ENCODE measurements around the gene RPAP3. TPM values are rescaled to one million over a fixed set of nuclear protein-coding genes. Genes with fewer than 3 reads are reported as not detected.
A peak's percentile ranks its signal among the peaks of the same experiment; 100 is the strongest.
"Not testable (repeated sequence)": the region's sequence is repeated elsewhere in the genome, so short reads cannot be mapped to it uniquely, and the experiment has no call there.

The RPAP3 gene
- total and polyA plus RNA-seq, 10 donors = 12.2 to 35.5 (median 26.4) TPM

- Histone ChIP-seq H3K36me3 (peaks cover 0 to 97% (median 27%) of the 10 kb centered on the region in 6 donors), H3K4me1 (no peaks in the 10 kb centered on the region), H3K27me3 (replicated peaks in 1 of 7) (no peaks in the 10 kb centered on the region), H3K4me3 (no peak overlapping the region), H3K27ac (no peak overlapping the region), H3K9me3 (no peaks in the 10 kb centered on the region)
- no peak for TF ChIP-seq POLR2A (IDR thresholded peaks at IDR 0.05)
- TF ChIP-seq POLR2AphosphoS5 (IDR thresholded peaks at IDR 0.05) = no peak
- TF ChIP-seq, protein P1, sequence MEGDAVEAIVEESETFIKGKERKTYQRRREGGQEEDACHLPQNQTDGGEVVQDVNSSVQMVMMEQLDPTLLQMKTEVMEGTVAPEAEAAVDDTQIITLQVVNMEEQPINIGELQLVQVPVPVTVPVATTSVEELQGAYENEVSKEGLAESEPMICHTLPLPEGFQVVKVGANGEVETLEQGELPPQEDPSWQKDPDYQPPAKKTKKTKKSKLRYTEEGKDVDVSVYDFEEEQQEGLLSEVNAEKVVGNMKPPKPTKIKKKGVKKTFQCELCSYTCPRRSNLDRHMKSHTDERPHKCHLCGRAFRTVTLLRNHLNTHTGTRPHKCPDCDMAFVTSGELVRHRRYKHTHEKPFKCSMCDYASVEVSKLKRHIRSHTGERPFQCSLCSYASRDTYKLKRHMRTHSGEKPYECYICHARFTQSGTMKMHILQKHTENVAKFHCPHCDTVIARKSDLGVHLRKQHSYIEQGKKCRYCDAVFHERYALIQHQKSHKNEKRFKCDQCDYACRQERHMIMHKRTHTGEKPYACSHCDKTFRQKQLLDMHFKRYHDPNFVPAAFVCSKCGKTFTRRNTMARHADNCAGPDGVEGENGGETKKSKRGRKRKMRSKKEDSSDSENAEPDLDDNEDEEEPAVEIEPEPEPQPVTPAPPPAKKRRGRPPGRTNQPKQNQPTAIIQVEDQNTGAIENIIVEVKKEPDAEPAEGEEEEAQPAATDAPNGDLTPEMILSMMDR (IDR thresholded peaks at IDR 0.05 in 8 of 11, conservative IDR thresholded peaks at IDR 0.05 in 3 of 11) = no peak
- DNase-seq = no peak
- intact Hi-C loops (cut with DNase I; ENCODE audit: low total_unique reads) = loop anchor here (5.0 kb wide), 1 partner anchor 655 kb away; no protein-coding TSS in a partner anchor
- 65 to 96% (median 96%) methylated on average over 3 of the region's 3 CpGs for WGBS, 5 donors
These were observed 18.2 kb downstream of the RPAP3 start for GRCh38 chr12:47687636-47688035.

- no peak overlapping the region for H3K4me3 ChIP-seq
- peaks cover 0 to 97% (median 25%) of the 10 kb centered on the region in 6 donors for H3K36me3 ChIP-seq
- H3K27me3 ChIP-seq (replicated peaks in 1 of 7) = no peaks in the 10 kb centered on the region
- intact Hi-C loops (cut with DNase I; ENCODE audit: low total_unique reads) = loop anchor here (5.0 kb wide), 1 partner anchor 654 kb away; no protein-coding TSS in a partner anchor
- DNase-seq = no peak
- WGBS, 5 donors = 73 to 81% (median 76%) methylated on average over 4 of the region's 4 CpGs
- H3K4me1 ChIP-seq = no peaks in the 10 kb centered on the region
- H3K9me3 ChIP-seq = no peaks in the 10 kb centered on the region
- no peak for TF ChIP-seq POLR2A (IDR thresholded peaks at IDR 0.05)
- TF ChIP-seq, protein P1 (IDR thresholded peaks at IDR 0.05 in 8 of 11, conservative IDR thresholded peaks at IDR 0.05 in 3 of 11) = peak; percentile 17 to 65 (median 44)
- no peak overlapping the region for H3K27ac ChIP-seq
These were observed 19.1 kb downstream of the RPAP3 start for GRCh38 chr12:47686645-47687240.

DNA sequence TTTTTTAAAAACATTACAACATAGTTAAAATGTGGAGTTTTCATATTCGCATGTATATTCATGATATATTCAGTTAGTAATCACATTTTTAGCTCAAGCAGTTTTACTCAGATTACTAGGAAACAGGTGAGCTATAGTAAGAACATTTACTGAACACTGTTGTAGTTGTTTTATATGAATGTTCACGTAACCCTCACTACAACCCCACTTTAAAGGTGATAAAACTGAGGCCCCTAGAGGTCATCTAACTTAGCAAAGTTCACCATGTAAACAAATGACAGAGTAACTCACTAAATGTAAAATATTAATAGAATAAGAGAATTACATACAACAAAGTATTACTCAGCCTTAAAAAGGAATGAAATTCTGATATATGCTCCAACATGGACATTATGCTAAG, 26.0 kb downstream of the RPAP3 start:
- no peak overlapping the region for H3K4me3 ChIP-seq
- intact Hi-C loops (cut with DNase I; ENCODE audit: low total_unique reads) = no loop called here
- WGBS, 5 donors = 76 to 99% (median 98%) methylated on average over 2 of the region's 2 CpGs
- no peak overlapping the region for H3K27ac ChIP-seq
- H3K4me1 ChIP-seq = no peaks in the 10 kb centered on the region
- H3K9me3 ChIP-seq = no peaks in the 10 kb centered on the region
- H3K27me3 ChIP-seq (replicated peaks in 1 of 7) = no peaks in the 10 kb centered on the region
- no peak for DNase-seq
- H3K36me3 ChIP-seq = peaks cover 0 to 94% (median 30%) of the 10 kb centered on the region in 6 donors
- TF ChIP-seq, protein P1 (IDR thresholded peaks at IDR 0.05 in 8 of 11, conservative IDR thresholded peaks at IDR 0.05 in 3 of 11) = no peak
- TF ChIP-seq POLR2AphosphoS5 (IDR thresholded peaks at IDR 0.05) = no peak
- no peak for TF ChIP-seq POLR2A (IDR thresholded peaks at IDR 0.05)

- no peak overlapping the region for H3K4me3 ChIP-seq
- H3K27me3 ChIP-seq (replicated peaks in 1 of 7) = no peaks in the 10 kb centered on the region
- H3K4me1 ChIP-seq = no peaks in the 10 kb centered on the region
- no peak overlapping the region for H3K27ac ChIP-seq
- H3K9me3 ChIP-seq = no peaks in the 10 kb centered on the region
- TF ChIP-seq, protein P1 (IDR thresholded peaks at IDR 0.05 in 8 of 11, conservative IDR thresholded peaks at IDR 0.05 in 3 of 11) = no peak
- no peak for TF ChIP-seq POLR2A (IDR thresholded peaks at IDR 0.05)
- no peak for DNase-seq
- WGBS, 5 donors = 73 to 89% (median 80%) methylated on average over 2 of the region's 2 CpGs
- H3K36me3 ChIP-seq = peaks cover 0 to 99% (median 26%) of the 10 kb centered on the region in 6 donors
- intact Hi-C loops (cut with DNase I; ENCODE audit: low total_unique reads) = no loop called here
These were observed 33.8 kb downstream of the RPAP3 start for GRCh38 chr12:47672068-47672467.

GRCh38 chr12:47667935-47668334, 37.9 kb downstream of the RPAP3 start:
- not testable (repeated sequence) for DNase-seq

More at GRCh38 chr12:47667935-47668334, 37.9 kb downstream of the RPAP3 start:
- H3K36me3 ChIP-seq = peaks cover 2 to 100% (median 44%) of the 10 kb centered on the region in 6 donors
- H3K27me3 ChIP-seq (replicated peaks in 1 of 7); intact Hi-C loops (cut with DNase I; ENCODE audit: low total_unique reads); H3K27ac ChIP-seq; H3K9me3 ChIP-seq; H3K4me3 ChIP-seq; H3K4me1 ChIP-seq: not testable (repeated sequence)
- 92 to 98% (median 94%) methylated on average over 6 of the region's 6 CpGs for WGBS, 5 donors

Data from spleen (tissue), 11 donors.